Astrocyte of the cerebellum (primary cell): ENCODE measurements around the gene MOK.
"Not testable (repeated sequence)": the region's sequence is repeated elsewhere in the genome, so short reads cannot be mapped to it uniquely, and the experiment has no call there.

Source experiments
- DNase-seq: peaks from one replicate; pipeline ENCODE4 v3.0.0-alpha.2; 2011; ENCODE audit warnings: low read depth
- H3K4me3 ChIP-seq: 2 replicates; pipeline ENCODE4 v1.5.1; 2011; ENCODE audit warnings: mild to moderate bottlenecking, low read depth, low read length, moderate library complexity
- CTCF ChIP-seq: IDR thresholded peaks from 2 replicates; pipeline ENCODE4 v1.5.1; 2012; ENCODE audit warnings: low read length, low read depth, moderate library complexity, mild to moderate bottlenecking; ENCODE audit errors: missing control alignments
- in situ Hi-C: cut with HindIII; loops from 2 replicates; pipeline ENCODE4 v1.10.0; 2017; ENCODE audit warnings: low sequenced_read_pairs

Gene MOK

GRCh38 chr14:102251161-102251560 lies 53.8 kb downstream of the MOK start:
- TF ChIP-seq CTCF, result no peak
- H3K4me3 ChIP-seq, result no peak overlapping the region
- in situ Hi-C loops, result no loop called here
- no peak for DNase-seq

GRCh38 chr14:102250636-102251035 lies 54.3 kb downstream of the MOK start:
- TF ChIP-seq CTCF, result no peak
- in situ Hi-C loops, result no loop called here
- DNase-seq, result no peak
- H3K4me3 ChIP-seq, result no peak overlapping the region

GRCh38 chr14:102249981-102250380 lies 55.0 kb downstream of the MOK start:
- no peak for TF ChIP-seq CTCF
- no peak for DNase-seq
- in situ Hi-C loops, result no loop called here
- no peak overlapping the region for H3K4me3 ChIP-seq

- H3K4me3 ChIP-seq, result no peak overlapping the region
- in situ Hi-C loops, result no loop called here
- DNase-seq, result peak; percentile 80
- no peak for TF ChIP-seq CTCF
Measured at GRCh38 chr14:102249041-102249440, 55.9 kb downstream of the MOK start.

- no peak for TF ChIP-seq CTCF
- DNase-seq, result no peak
- in situ Hi-C loops, result no loop called here
- H3K4me3 ChIP-seq, result no peak overlapping the region
Measured at GRCh38 chr14:102248121-102248520, 56.8 kb downstream of the MOK start.

- no peak overlapping the region for H3K4me3 ChIP-seq
- in situ Hi-C loops, result no loop called here
- TF ChIP-seq CTCF, result no peak
- DNase-seq, result no peak
Measured at GRCh38 chr14:102246071-102246470, 58.9 kb downstream of the MOK start.

GRCh38 chr14:102243795-102244194 lies 61.2 kb downstream of the MOK start:
- DNase-seq, in situ Hi-C loops: not testable (repeated sequence)

More at GRCh38 chr14:102243795-102244194, 61.2 kb downstream of the MOK start:
- not testable (repeated sequence) for H3K4me3 ChIP-seq
